Endothelial cell of umbilical vein (primary cell): ENCODE results near the gene CHST15. TPM values are rescaled to one million over a fixed set of nuclear protein-coding genes. Genes with fewer than 3 reads are reported as not detected.
A peak's percentile ranks its signal among the peaks of the same experiment; 100 is the strongest.

Experiments used
- BruUV-seq: library from RNA; stranded (reverse); fragments of 400-500 nt; replicated peaks from 2 replicates; lab custom pipeline; 2021; lab: Mats Ljungman, UMichigan
- CTCF ChIA-PET: fragments of 300-600, 350-600 bp; sonication (Branson Sonifier 250); formaldehyde crosslinking; loops from one replicate; lab custom pipeline; 2021; ENCODE audit warnings: antibody characterized with exemption, inconsistent platforms; lab: Charles Lee
- POLR2A ChIA-PET: fragments of 300-600, 350-600 bp; sonication (Branson Sonifier 250); formaldehyde crosslinking; loops from one replicate; lab custom pipeline; 2021; ENCODE audit warnings: antibody characterized with exemption, inconsistent platforms; lab: Charles Lee
- DNase-seq: peaks from one replicate; pipeline ENCODE4 v3.0.0-alpha.2; 2011; ENCODE audit warnings: low read depth, low spot score
- FAIRE-seq: peaks from 2 replicates; lab custom pipeline; 2011; peaks lifted over from hg19 to GRCh38; lab: Jason Lieb, UNC
- H2AFZ ChIP-seq: 2 replicates; pipeline ENCODE4 v1.6.0; 2012; ENCODE audit warnings: low read depth, low read length, control low read depth, inconsistent platforms
- H3K27ac ChIP-seq: 2 replicates; pipeline ENCODE4 v1.5.1; 2011; ENCODE audit warnings: low read depth, mild to moderate bottlenecking, control low read depth, low read length, moderate library complexity; ENCODE audit not compliant: insufficient read depth
- H3K27me3 ChIP-seq, 2 experiments: 2 replicates each; pipeline versions ENCODE4 v1.6.0 to v1.6.1; 2011; ENCODE audit warnings: low read length in 2 of 2, mixed read lengths in 1 of 2; ENCODE audit not compliant: control insufficient read depth in 2 of 2, insufficient read depth in 2 of 2
- H3K36me3 ChIP-seq, 2 experiments: 2 replicates in 1 of 2; 3 replicates in 1 of 2; pipeline ENCODE4 v1.5.1; 2011; ENCODE audit warnings: low read length in 2 of 2, mild to moderate bottlenecking in 1 of 2, moderate library complexity in 1 of 2; ENCODE audit not compliant: control insufficient read depth in 2 of 2, insufficient read depth in 2 of 2; ENCODE audit errors: extremely low read depth in 1 of 2
- H3K4me1 ChIP-seq: 3 replicates; pipeline ENCODE4 v1.5.1; 2011; ENCODE audit warnings: mild to moderate bottlenecking, low read length; ENCODE audit not compliant: control insufficient read depth, insufficient read depth; ENCODE audit errors: extremely low read depth
- H3K4me2 ChIP-seq: 2 replicates; pipeline ENCODE4 v1.6.1; 2011; ENCODE audit warnings: low read length, control low read depth, mixed read lengths; ENCODE audit not compliant: insufficient read depth
- H3K4me3 ChIP-seq, 3 experiments: fragments of 200-600 bp in 1 of 3; sonication (generic), shearing (Covaris generic) in 1 of 3; replicated peaks in 1 of 3; 2 replicates each; pipeline ENCODE4 v1.5.1; 2011 to 2016; ENCODE audit warnings: control low read depth in 3 of 3, low read length in 3 of 3, mild to moderate bottlenecking in 2 of 3, inconsistent platforms in 1 of 3, low read depth in 1 of 3, moderate library complexity in 1 of 3; ENCODE audit not compliant: insufficient read depth in 1 of 3
- H3K79me2 ChIP-seq: 2 replicates; pipeline ENCODE4 v1.6.0; 2012; ENCODE audit warnings: low read length, inconsistent platforms; ENCODE audit not compliant: control insufficient read depth, insufficient read depth
- H3K9ac ChIP-seq: replicated peaks from 2 replicates; pipeline ENCODE3; 2011; ENCODE audit warnings: low read length, control low read depth; ENCODE audit not compliant: insufficient read depth; ENCODE audit errors: extremely low read depth
- H3K9me1 ChIP-seq: replicated peaks from 3 replicates; pipeline ENCODE4 v1.6.0; 2011; ENCODE audit warnings: mild to moderate bottlenecking, low read length; ENCODE audit not compliant: control insufficient read depth, insufficient read depth; ENCODE audit errors: extremely low read depth
- H3K9me3 ChIP-seq: replicated peaks from 2 replicates; pipeline ENCODE4 v1.5.1; 2012; ENCODE audit warnings: low read length, inconsistent platforms; ENCODE audit not compliant: control insufficient read depth, insufficient read depth
- H4K20me1 ChIP-seq: replicated peaks from 2 replicates; pipeline ENCODE3; 2011; ENCODE audit warnings: mild to moderate bottlenecking, low read length; ENCODE audit not compliant: control insufficient read depth, insufficient read depth; ENCODE audit errors: extremely low read depth
- CTCF ChIP-seq, 2 donors: IDR thresholded peaks; 1 replicate in 1 of 2; 2 replicates in 1 of 2; pipeline ENCODE4 v1.5.1; 2011; ENCODE audit warnings: low read length in 2 of 2, mild to moderate bottlenecking in 2 of 2, moderate library complexity in 2 of 2, control low read depth in 1 of 2, inconsistent platforms in 1 of 2, low read depth in 1 of 2; ENCODE audit not compliant: insufficient read depth in 1 of 2; ENCODE audit errors: extremely low read depth in 1 of 2
- EZH2 ChIP-seq: IDR thresholded peaks from 2 replicates; pipeline ENCODE4 v1.6.1; 2012; ENCODE audit warnings: borderline replicate concordance, low read depth, mild to moderate bottlenecking, moderate library complexity, low read length, inconsistent platforms; ENCODE audit not compliant: severe bottlenecking
- FOS ChIP-seq: IDR thresholded peaks from 2 replicates; pipeline ENCODE4 v1.6.1; 2011; ENCODE audit warnings: mild to moderate bottlenecking, low read length, moderate library complexity, borderline replicate concordance; ENCODE audit not compliant: insufficient read depth
- GATA2 ChIP-seq: IDR thresholded peaks from 2 replicates; pipeline ENCODE4 v1.7.0; 2011; ENCODE audit warnings: low read depth, mild to moderate bottlenecking, moderate library complexity, mixed read lengths, low read length; ENCODE audit not compliant: insufficient read length, insufficient read depth
- JUN ChIP-seq: IDR thresholded peaks from 2 replicates; pipeline ENCODE4 v1.6.1; 2011; ENCODE audit warnings: borderline replicate concordance, low read depth; ENCODE audit not compliant: insufficient read length, insufficient read depth
- MAX ChIP-seq: IDR thresholded peaks from 2 replicates; pipeline ENCODE4 v1.6.1; 2011; ENCODE audit not compliant: insufficient read depth, insufficient read length
- MYC ChIP-seq: IDR thresholded peaks from one replicate; pipeline ENCODE4 v1.6.1; 2011; ENCODE audit warnings: mild to moderate bottlenecking, low read depth, low read length
- POLR2A ChIP-seq: IDR thresholded peaks from 2 replicates; pipeline ENCODE4 v1.6.1; 2012; ENCODE audit warnings: low read depth, mild to moderate bottlenecking, control low read depth, low read length
- POLR2AphosphoS5 ChIP-seq: IDR thresholded peaks from 2 replicates; pipeline ENCODE4 v1.6.1; 2012; ENCODE audit warnings: low read depth, mild to moderate bottlenecking, control low read depth, low read length, moderate library complexity; ENCODE audit not compliant: insufficient read depth
- dilution Hi-C: fragments of 300-500 bp; cut with MboI; formaldehyde crosslinking; loops from one replicate; pipeline ENCODE4 v1.15.0; 2019; ENCODE audit warnings: low sequenced_read_pairs; ENCODE audit not compliant: extremely low pct_ligation_motif_present
- intact Hi-C: fragments of 100-400 bp; cut with micrococcal nuclease; formaldehyde crosslinking; loops from one replicate; pipeline ENCODE4 v1.10.0; 2022
- polyA plus RNA-seq, 4 experiments: library from polyadenylated mRNA; depleted of rRNA in 3 of 4; stranded (reverse) in 3 of 4; unstranded in 1 of 4; fragments of >200 nt; gene quantifications; 2 replicates each; pipeline versions ENCODE4 v1.2.1 to v1.2.3, GENCODE V29; 2011 to 2012; ENCODE audit warnings: missing spikeins in 1 of 4
- total RNA-seq: library from RNA; stranded (reverse); gene quantifications from 2 replicates; pipeline ENCODE4 v1.2.3, GENCODE V29; 2021

The CHST15 gene
- total and polyA plus RNA-seq, 2 donors (not counting 3 experiments of a cell fraction or from before 2014, with no cell fraction given): 23.1 to 29.2 TPM

GRCh38 chr10:124106241-124106879 lies 13.0 kb upstream of the CHST15 start:
- FAIRE-seq (peak; percentile 99), DNase-seq (peak; percentile 97)
- peak overlapping the region; percentile 5 for H3K9ac ChIP-seq
- H3K27ac ChIP-seq: peak overlapping the region; percentile 38
- H3K4me1 ChIP-seq: peaks cover 15% of the 10 kb centered on the region
- H3K4me3 ChIP-seq: no peak overlapping the region
- no peaks in the 10 kb centered on the region for H3K27me3 ChIP-seq
- no peaks in the 10 kb centered on the region for H3K9me1 ChIP-seq
- no peaks in the 10 kb centered on the region for H3K9me3 ChIP-seq
- ChIA-PET POLR2A (interaction anchor here (1.2 kb wide), 1 partner anchor 13 kb away, joined by 3 read pairs; no protein-coding TSS in a partner anchor), CTCF (interaction anchor here (0.7 to 2.3 kb wide), 9 partner anchors 9 to 283 kb away, joined by 3 to 10 read pairs (median 3); no protein-coding TSS in a partner anchor)
- no TSS peak for BruUV-seq
- intact Hi-C loops (loop anchor here (1.0 kb wide), 3 partner anchors 12 to 47 kb away; no protein-coding TSS in a partner anchor), dilution Hi-C loops (no loop called here)
- TF ChIP-seq JUN (peak; percentile 47), MYC (no peak)
- no peaks in the 10 kb centered on the region for H3K36me3 ChIP-seq
- peak overlapping the region; percentile 42 for H3K4me2 ChIP-seq
- no peaks in the 10 kb centered on the region for H3K79me2 ChIP-seq
- peak overlapping the region; percentile 21 for H2AFZ ChIP-seq
- H4K20me1 ChIP-seq: no peaks in the 10 kb centered on the region

GRCh38 chr10:124105594-124105993 lies 12.2 kb upstream of the CHST15 start:
- Histone ChIP-seq H3K36me3 (no peaks in the 10 kb centered on the region), H3K27ac (no peak overlapping the region), H3K9ac (no peak overlapping the region), H3K9me3 (no peaks in the 10 kb centered on the region), H3K79me2 (no peaks in the 10 kb centered on the region), H3K9me1 (no peaks in the 10 kb centered on the region), H3K27me3 (no peaks in the 10 kb centered on the region), H3K4me3 (no peak overlapping the region), H4K20me1 (no peaks in the 10 kb centered on the region), H2AFZ (no peak overlapping the region), H3K4me2 (no peak overlapping the region), H3K4me1 (peaks cover 15% of the 10 kb centered on the region)
- ChIA-PET POLR2A (interaction anchor here (1.2 kb wide), 1 partner anchor 14 kb away, joined by 3 read pairs; no protein-coding TSS in a partner anchor), CTCF (interaction anchor here (0.7 to 2.3 kb wide), 8 partner anchors 10 to 283 kb away, joined by 3 to 10 read pairs (median 3); partner anchors contain the start of gene CHST15)
- intact Hi-C loops: no loop called here
- TF ChIP-seq MYC (no peak), JUN (no peak), MAX (no peak), POLR2AphosphoS5 (no peak), GATA2 (no peak), EZH2 (no peak), FOS (no peak), POLR2A (no peak), CTCF (IDR thresholded peaks at IDR 0.05; ENCODE audit: extremely low read depth in 1 of 2, insufficient read depth in 1 of 2, low read depth in 1 of 2, low read length in 2 of 2) (no peak)
- DNase-seq (no peak), FAIRE-seq (peak; percentile 21)
- no TSS peak for BruUV-seq
- dilution Hi-C loops: no loop called here
